H54 (cell line): ENCODE data around the gene PAAF1.
A peak's percentile ranks its signal among the peaks of the same experiment; 100 is the strongest.
"Not testable (repeated sequence)": the region's sequence is repeated elsewhere in the genome, so short reads cannot be mapped to it uniquely, and the experiment has no call there.

Experiments used
- DNase-seq: peaks from one replicate; pipeline ENCODE4 v3.0.0; 2011; ENCODE audit warnings: low spot score, mixed read lengths; ENCODE audit not compliant: insufficient read length
- FAIRE-seq: peaks from 3 replicates; lab custom pipeline; 2011; peaks lifted over from hg19 to GRCh38; lab: Jason Lieb, UNC
- POLR2A ChIP-seq: IDR thresholded peaks from 2 replicates; pipeline ENCODE4 v1.6.1; 2011; ENCODE audit warnings: low read depth, mild to moderate bottlenecking, low read length

PAAF1 gene

GRCh38 chr11:73866586-73866996 lies 10.2 kb upstream of the PAAF1 start:
- no peak for TF ChIP-seq POLR2A
- DNase-seq (peak; percentile 46), FAIRE-seq (peak; percentile 72)

GRCh38 chr11:73869332-73869949 lies 7.4 kb upstream of the PAAF1 start:
- no peak for TF ChIP-seq POLR2A
- DNase-seq (no peak), FAIRE-seq (no peak)

DNA sequence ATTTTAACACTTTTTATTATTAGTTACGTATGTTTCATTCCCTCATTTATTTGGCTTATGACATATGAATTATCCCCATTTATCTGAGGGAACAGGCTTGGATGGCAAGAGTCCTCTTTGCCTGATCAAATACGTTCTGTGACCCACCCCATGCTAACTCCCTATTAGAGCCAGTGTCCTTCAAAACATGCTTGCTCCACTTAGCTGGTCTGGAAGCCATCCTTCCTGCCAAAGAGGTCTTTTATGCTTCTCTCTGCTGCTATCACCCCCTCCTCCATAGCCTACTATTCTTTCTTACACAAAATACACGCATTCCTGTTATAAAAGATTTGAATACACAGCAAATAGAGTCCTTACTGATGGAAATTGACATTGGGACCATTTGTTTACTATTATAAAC lies 6.5 kb upstream of the PAAF1 start:
- FAIRE-seq, result no peak
- TF ChIP-seq POLR2A, result no peak
- no peak for DNase-seq

- DNase-seq (no peak), FAIRE-seq (no peak)
- no peak for TF ChIP-seq POLR2A
Observed at GRCh38 chr11:73872749-73873357, 3.9 kb upstream of the PAAF1 start.

DNA sequence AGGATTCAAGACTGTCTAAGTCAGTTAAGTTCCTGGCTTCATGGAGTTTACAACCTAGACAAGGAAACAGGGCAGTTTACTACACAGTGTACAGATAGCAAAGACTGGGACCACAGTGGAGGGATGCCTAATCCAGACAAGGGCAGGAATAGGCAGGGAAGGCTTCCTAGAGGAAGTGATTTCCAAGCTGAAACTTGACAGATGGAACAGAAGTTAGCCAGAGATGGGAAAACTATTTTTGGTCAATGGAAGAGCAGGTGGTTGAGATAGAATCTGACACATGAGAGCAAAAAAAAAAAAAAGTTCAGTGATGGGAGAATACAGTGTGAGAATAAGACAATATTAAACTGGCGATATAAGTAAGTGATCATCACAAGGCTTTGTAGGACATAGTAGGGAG lies 1.4 kb upstream of the PAAF1 start:
- no peak for DNase-seq
- no peak for TF ChIP-seq POLR2A
- no peak for FAIRE-seq

DNA sequence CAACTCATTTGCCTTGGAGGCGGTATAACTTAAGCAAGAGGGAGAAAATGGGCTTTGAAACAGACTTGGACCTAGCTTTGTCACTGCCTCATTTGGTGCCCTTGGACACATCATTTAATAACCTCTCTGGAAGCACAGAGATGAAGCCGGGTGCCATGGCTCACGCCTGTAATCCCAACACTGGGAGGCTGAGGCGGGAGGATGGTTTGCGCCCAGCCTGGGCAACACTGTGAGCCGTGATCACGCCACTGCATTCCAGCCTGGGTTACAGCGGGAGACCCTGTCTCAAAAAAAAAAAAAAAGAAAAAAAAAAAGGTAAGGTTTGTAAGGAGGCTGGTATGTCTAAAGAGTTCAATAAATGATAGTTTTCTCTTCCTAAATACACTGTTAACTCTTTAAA lies 959 bp upstream of the PAAF1 start:
- no peak for TF ChIP-seq POLR2A
- DNase-seq, result no peak
- FAIRE-seq, result no peak

DNA sequence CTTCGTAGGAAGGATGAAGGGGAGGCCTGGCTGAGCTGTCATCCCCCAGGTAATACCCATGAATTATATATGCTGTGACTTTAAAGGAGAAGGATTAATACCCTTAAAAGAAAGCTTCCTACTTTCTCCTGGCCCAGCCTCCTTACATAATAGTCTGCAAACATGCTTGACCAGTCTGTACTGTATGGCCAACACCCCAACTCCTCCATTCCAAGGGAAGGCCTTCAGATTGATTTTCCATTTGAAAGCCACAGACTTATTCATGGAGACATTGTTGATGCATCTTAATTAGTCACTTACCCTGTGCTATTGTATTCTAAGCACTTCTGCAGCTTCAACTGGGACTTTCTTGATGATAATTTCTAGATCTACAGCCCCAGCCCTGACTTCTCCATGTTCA lies 2.0 kb downstream of the PAAF1 start:
- no peak for DNase-seq
- no peak for FAIRE-seq
- TF ChIP-seq POLR2A, result no peak

DNA sequence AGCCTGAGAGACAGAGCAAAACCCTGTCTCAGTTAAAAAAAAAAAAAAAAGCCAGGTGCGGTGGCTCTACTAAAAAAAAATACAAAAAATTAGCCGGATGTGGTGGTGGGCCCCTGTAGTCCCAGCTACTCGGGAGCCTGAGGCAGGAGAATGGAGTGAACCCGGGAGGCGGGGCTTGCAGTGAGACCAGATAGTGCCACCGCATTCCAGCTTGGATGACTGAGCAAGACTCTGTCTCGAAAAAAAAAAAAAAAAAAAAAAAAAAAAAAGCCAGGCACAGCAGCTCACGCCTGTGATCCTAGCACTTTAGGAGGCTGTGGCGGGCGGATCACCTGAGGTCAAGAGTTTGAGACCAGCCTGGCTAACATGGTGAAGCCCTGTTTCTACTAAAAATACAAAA lies 3.6 kb downstream of the PAAF1 start:
- not testable (repeated sequence) for FAIRE-seq, DNase-seq

DNA sequence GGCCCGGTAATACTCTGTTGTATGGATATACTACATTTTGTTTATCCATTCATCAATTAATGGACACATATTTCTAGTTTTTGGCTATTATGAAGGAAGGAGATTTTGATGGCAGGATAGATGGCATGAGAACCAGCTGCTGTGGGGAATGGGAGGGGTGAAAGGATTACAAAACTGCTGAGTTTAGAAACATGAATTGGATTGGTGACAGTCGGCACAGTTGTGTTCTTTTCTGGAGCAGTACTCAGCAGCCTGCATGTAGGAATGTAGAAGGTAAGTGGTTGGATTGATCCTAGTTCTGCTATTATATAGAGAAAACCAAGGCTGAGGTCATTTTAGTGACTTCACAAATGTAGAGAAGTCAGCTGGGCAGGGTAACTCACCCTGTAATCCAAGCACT lies 7.1 kb downstream of the PAAF1 start:
- TF ChIP-seq POLR2A, result no peak
- DNase-seq (no peak), FAIRE-seq (no peak)

DNA sequence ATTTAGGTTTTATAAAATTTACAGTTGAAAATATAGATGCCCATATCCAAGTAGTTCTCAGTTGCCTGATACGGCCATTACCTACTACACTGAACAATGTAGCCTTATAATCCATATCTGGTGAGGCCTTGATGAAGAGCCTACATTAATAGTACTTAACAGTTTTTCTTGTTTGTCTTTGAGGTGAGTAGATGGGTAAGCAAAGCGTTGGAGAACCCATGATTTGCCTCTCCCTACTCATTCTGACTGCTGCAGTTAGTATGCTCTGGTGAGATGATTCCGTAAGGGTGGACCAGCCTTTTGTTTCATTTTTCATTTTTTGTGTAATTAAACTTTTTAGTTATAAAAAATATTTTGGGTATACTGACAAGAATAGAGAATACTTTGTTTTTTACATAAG lies 11.4 kb downstream of the PAAF1 start:
- no peak for TF ChIP-seq POLR2A
- FAIRE-seq (no peak), DNase-seq (no peak)

GRCh38 chr11:73889019-73889418 lies 12.2 kb downstream of the PAAF1 start:
- DNase-seq (no peak), FAIRE-seq (peak; percentile 67)
- no peak for TF ChIP-seq POLR2A

GRCh38 chr11:73889536-73889935 lies 12.7 kb downstream of the PAAF1 start:
- FAIRE-seq, result no peak
- DNase-seq, result no peak
- TF ChIP-seq POLR2A, result no peak

- FAIRE-seq, result no peak
- no peak for TF ChIP-seq POLR2A
- no peak for DNase-seq
Observed at GRCh38 chr11:73893041-73893440, 16.2 kb downstream of the PAAF1 start.

DNA sequence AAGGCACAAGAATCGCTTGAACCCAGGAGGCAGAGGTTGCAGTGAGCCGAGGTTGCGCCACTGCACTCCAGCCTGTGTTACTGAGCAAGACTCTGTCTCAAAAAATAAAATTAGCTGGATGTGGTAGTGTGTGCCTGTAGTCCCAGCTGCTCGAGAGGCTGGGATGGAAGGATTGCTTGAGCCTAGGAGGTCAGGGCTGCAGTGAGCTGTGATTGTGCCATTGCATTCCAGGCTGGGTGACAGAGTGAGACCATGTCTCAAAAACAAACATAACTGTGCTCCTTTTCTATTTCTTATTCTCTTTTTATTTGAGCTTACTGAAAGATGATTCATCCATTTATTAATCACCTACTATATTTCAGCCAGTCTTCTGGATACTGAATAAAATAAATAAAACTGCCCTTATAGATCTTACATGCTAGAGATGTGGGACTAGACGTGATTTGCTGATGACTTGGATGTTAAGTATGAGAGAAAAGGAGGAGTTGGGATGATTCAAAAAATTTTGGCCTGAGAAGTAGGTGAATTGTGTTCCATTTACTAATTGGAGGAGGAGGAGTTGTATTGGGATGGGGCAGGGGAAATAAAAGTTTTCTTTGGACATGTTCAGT lies 18.0 kb downstream of the PAAF1 start:
- TF ChIP-seq POLR2A, result no peak
- FAIRE-seq, result no peak
- no peak for DNase-seq

- DNase-seq (no peak), FAIRE-seq (no peak)
- no peak for TF ChIP-seq POLR2A
Observed at GRCh38 chr11:73902303-73902702, 25.5 kb downstream of the PAAF1 start.
